Measurements from ENCODE around the gene ANKS3.

DNA sequence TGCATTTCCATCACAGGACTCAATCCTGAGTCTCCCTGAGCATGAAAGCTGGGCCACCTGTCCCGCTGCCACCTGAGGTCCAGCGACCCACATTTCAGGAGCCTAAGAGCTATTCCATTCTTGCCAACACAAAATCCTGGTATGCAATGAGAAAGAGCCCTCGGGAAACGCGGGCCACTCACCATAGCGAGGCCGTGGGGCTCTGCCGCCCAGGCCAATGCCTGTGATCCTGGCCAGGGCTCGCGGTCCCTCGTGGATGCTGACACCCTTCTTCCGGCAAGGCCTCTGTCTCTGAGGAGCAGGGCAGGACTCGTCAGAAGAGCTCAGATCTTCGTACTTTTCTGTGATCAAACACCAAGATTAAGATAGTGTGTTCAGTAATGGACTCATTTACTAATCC lies 29.2 kb downstream of the ANKS3 start:
- TF ChIP-seq, protein P1, sequence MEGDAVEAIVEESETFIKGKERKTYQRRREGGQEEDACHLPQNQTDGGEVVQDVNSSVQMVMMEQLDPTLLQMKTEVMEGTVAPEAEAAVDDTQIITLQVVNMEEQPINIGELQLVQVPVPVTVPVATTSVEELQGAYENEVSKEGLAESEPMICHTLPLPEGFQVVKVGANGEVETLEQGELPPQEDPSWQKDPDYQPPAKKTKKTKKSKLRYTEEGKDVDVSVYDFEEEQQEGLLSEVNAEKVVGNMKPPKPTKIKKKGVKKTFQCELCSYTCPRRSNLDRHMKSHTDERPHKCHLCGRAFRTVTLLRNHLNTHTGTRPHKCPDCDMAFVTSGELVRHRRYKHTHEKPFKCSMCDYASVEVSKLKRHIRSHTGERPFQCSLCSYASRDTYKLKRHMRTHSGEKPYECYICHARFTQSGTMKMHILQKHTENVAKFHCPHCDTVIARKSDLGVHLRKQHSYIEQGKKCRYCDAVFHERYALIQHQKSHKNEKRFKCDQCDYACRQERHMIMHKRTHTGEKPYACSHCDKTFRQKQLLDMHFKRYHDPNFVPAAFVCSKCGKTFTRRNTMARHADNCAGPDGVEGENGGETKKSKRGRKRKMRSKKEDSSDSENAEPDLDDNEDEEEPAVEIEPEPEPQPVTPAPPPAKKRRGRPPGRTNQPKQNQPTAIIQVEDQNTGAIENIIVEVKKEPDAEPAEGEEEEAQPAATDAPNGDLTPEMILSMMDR (IDR thresholded peaks at IDR 0.05), result no peak
- TF ChIP-seq POLR2A (IDR thresholded peaks at IDR 0.05), result no peak
